Hypothalamus (tissue), 51 donors: ENCODE results near the gene VSIG10L.

Source experiments
- DNase-seq, 51 donors: peaks; one replicate each; lab custom pipeline; 2025; lab: John Stamatoyannopoulos, UW

Gene VSIG10L

DNA sequence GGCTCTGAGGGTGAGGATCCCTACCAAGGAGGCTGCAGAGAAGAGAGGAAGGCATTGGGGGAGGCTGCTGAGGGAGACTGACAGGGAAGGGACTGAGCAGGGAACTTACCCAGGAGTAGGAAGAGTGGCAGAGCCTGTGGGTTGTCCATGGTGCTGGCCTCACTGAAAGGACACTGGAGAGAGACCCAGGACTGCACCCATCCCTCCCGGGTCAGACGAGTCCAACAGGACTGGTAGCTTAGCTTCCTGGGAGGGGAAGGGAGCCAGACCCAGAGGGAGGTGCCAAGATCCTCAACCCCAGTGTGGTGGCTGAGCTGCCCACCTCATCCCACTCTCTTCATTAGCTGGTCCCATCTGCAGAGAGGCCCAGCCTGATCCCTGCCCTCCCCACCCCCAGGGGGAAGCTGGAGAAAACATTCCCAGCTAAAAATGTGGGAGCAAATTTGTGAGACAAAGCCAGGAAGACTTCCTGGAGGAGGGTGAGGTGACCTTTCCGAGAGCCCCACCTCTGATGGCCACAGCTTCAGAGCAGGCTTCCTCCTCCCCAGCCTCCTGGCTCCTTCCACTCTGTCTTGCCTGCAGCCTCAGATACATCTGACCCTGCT, at the start of gene VSIG10L:
Gene VSIG10L, minus strand, starts transcription at position 164 of the 605 bp plus-strand sequence. Its CDS starts 15 bp downstream, at position 149.
- DNase-seq = no peak

DNA sequence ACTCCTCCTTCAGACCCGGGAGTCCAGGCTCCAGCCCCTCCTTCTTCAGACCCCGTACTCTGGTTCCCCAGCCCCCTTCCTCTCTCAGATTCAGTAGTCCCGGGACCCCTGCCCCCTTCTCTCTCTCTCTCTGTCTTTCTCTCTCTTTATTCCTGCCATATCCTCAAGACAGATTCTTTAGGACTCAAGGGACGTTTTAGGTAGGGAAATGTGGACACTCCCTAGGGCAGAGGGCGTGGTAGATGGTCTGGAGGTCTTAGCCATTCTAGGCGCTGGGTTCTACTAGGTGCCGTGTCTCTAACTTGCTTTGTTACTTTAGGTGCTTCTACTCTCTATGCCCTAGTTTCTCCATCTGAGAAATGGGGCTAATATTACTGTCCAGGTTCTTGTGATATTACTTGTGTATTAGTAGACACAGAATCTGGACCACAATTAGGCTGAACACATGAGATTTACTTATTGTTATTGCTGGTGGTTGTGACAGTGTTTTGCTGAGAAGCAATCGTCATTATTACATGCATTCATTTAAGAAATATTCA, 49.2 kb upstream of the VSIG10L start:
- no peak for DNase-seq

DNA sequence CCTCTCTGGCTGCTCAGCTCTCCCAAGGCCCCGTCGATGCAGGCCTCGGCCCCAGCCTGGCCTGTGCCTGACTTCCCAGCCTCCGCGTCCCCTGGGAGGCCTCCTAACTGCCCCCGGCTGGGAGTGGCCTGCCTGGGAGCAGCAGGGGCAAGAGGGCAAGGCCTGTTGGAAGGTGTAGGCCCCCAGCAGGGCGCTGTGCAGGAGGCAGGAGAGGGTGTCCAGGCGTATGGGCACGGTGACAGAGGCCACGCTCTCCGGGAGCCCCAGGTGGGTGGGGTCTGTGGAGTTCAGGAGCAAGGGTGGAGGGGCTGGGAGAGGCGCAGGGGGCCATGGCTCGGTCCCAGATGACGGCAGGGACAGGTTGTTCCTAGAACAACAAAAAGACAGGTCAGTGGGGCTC, 47.2 kb upstream of the VSIG10L start:
- DNase-seq = no peak

DNA sequence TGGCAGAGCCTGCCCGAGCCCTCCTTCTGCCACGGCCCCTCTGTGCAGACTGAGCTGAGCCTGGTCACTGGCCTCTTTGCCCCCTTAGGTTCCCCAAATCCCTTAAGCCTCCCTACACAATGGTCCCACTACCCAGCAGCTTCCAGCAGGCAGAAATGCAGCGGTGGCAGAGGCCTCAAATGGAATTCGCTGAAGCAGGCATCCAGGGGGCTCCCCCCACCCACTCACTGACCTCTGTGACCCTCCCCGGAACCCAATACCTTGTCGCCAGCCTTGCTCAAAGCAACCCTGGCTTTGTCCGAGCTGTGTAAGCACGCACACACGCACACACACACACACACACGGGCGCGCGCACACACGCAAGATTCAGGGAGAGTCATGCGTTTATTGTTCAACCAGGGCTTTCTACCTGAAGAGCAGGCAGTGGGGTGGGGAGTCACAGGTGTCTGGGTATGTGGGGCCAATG, 46.0 kb upstream of the VSIG10L start, which contains the start of gene LIM2:
Gene LIM2, minus strand, starts transcription at position 51 of the 466 bp plus-strand sequence. CDS start 531 bp downstream, outside the sequence.
- DNase-seq = no peak

DNA sequence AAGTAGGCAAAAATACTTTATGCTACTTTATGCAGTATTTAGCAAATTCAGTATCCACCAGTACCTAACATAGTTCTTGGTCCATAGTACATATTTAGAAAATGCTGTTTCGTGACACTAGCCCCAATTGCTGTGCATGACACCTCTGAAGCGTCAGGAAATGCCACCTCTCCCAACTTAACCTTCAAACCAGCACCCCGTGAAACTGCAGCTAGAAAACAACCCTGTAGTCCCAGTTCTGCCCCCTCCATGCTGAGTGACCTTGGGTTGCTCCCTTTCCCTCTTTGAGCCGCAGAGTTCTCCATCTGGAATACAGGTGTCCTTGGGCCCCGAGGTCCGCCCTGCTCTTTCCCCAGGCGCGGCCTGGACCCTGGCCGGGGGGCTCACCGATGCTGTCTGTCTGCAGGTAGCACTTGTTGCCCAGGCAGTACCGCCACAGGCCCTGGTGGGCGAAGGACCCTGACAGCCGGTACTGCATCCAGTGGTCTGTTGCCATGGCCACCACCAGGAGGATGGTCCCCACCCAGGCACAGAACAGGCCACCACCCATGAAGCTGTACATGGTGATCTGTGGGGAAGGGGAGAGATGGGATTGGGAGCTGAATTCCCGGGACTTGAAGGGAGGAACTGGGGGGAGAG, 45.1 kb upstream of the VSIG10L start:
- DNase-seq = no peak

DNA sequence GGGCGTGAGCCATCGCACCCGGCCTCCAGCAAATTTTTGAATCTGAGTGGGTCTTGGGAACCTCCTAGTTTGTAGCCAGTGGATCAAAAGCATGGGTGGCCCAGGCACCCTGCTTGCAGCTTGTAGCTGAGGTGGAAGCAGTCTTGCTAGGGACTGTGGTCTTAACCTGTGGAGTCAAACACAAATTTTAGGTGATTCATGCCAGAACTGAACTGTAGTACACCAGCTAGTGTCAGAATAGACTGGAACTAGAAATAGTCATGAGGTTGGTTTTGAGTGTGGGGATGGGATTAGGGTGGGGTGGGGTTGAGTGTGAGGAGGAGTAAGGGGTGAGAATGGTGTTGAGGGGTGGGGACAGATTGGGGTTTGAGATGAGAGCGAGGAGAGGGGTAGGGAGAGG, 40.1 kb upstream of the VSIG10L start:
- DNase-seq = no peak

DNA sequence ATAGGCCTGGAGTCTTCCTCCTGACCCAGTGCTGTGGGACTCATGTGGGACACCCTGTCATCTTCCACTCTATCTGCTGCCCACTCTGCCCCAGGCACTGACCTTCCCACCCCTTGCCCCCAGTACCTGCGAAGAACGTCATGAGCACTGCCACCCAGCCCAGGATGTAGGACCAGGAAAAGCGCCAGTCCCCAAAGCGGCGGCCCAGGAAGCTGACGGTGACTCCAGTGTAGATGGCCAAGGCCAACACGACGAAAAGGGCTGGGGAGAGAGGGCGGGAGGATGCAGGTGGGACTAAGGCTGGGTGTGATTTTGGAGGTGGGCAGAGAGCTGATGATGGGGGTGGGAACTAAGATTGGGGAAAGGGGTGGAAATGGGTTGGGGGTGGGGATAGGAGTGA, 38.4 kb upstream of the VSIG10L start:
- DNase-seq = no peak

DNA sequence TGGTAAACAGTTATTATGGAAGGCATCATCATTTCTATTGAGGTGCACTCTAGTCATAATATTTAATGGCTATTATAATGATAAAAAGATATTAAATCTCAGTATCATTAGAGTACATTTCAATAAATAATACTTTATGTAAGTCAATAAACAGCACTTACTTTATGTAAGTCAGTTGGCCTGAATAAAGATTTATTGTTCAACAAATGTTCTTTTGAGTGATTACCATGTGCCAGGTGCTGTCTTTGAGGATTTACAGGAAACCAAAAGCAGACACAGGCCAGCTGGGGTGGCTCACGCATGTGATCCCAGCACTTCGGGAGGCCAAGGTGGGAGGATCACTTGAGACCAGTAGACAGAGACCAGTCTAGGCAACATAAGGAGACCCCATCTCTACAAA, 35.5 kb upstream of the VSIG10L start:
- DNase-seq = no peak

DNA sequence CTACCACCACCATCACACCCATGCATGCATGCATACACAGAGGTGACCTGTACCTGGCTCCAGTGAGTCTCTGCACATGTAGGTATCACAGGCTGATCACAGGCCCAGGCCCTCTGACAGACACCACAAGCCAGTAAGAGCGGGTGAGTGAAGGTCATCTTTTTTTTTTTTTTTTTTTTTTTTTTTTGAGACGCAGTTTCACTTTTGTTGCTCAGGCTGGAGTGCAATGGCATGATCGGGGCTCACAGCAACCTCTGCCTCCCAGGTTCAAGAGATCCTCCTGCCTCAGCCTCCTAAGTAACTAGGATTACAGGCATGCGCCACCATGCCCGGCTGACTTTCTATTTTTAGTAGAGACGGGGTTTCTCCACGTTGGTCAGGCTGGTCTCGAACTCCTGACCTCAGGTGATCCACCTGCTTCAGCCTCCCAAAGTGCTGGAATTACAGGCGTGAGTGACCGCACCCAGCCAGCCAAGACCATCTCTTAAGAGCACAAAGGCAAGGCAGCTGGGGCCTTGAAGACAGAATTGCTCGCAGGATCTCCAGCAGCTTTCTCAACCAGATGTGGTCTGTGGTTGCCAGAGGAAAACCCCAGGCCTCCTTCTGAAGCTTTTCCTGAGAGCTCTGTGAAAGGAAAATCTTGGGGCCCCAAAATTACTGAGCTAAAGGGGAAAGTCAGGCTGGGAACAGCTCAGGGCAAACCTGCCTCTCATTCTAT, 33.7 kb upstream of the VSIG10L start:
- no peak for DNase-seq

DNA sequence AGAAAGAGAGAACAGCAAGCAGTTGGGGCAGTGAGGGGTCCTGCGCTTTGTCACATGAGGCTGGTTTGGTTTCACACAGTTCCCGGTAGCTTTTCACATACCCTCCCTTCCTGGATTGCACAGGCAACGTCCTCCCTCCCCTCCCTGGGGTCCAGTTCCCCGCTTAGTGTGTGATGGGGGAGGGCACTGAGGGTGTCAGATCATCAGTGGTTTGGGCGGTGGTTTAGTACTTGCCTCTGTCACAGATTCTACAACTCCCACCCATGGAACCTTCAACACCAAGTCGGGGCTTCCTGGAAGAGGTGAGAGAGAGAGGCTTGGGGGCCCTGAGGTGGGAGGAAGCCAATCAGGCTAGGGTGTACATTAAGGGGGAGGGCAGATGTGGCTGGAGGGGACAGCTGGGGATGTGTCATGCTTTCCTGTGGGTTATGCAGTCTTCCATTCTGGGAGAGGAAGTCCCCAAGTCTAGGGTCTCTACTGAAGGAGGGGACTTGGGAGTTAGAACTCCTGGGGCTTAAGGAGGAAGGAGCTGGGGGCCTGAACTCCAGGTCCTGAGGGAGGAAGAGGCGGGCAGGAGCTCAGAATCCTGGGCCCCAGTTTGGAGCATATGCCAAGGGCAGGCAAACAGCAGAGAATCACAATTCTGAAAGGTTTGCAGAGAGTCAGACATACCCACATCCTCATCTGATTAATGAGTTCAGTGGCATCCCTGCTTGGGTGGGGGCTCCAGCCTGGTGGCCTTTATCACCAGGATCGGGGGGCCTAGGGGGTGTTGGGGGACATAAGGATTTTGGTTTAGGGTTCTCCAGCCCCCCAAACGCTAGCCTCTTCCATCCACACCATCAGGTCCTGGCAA, 30.9 kb upstream of the VSIG10L start, which contains the start of gene NKG7:
Gene NKG7, minus strand, starts transcription at position 6 of the 856 bp plus-strand sequence. CDS start 119 bp downstream, outside the sequence.
- DNase-seq = peak in 1 of 51 donors; percentile 2

DNA sequence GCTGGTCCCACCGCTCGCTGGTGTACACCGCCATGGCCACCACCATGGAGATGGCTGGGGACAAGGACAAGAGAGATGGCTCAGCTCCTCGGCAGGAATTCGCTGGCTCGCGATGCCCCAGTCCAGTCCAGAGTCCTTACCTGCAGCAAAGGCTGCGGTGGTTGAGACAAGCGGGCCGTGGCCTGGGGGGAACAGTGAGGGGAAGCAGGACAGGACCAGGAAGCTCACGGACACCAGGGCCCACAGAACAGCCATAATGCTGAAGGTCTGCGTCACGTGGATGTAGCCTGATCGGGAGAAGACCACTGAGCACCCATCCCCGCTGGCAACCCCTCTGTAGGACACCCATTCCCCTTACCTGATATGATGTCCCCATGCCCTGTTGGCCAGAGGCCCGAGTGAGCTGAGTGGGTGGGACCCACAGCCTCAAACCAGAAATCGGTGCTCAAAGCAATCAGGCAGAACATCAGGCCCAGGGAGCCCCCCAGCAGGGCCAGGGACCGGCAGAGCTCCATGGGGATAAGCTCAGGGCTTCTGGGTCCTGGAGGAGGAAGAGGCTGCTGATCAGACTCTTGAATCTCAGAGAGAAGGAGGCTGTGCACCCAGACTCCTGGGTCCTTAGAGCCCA, 30.2 kb upstream of the VSIG10L start:
- peak in 1 of 51 donors; percentile 96 for DNase-seq

DNA sequence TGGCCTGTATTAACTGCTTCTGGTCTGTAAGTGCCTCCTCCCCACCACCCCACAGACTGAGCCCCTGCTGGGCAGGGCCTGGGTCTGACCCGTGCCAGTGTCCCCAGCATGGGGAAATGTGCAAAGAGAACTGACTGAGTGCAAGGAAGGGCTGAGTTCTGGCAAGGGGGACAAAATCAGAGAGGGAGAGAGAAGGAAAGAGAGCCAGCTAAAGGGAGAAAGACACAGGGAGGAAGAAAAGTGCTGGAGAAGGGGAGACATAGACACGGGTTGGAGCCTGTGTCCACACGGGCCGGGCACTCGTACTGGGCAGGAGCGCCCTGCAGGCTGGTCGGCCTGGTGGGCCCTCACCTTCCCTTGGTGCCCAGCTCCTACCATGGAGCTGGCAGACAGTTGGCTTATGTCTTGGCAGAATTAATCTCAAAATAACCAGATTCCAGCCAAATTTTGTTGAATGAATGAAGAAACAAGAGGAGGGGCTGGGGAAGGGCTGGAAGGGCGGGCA, 29.3 kb upstream of the VSIG10L start:
- no peak for DNase-seq

DNA sequence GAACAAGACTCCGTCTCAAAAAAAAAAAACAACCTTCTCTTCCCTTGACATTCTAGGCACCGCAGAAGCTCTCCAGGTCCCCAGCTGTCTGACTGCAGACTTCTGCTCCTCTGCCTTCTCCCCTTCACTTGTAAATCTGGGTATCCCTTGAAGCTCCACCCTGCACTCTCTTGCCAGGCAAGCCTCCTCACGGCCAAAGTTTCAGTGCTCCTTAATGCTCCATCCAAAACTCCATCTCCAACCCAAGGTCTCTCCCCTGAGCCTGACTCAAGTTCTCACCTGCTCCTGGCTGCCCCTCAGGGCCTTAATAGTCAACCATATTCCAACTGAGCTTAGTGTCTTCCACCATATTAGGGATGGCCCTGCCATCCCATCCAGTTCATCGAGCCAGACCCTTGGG, 28.3 kb upstream of the VSIG10L start:
- DNase-seq = no peak

DNA sequence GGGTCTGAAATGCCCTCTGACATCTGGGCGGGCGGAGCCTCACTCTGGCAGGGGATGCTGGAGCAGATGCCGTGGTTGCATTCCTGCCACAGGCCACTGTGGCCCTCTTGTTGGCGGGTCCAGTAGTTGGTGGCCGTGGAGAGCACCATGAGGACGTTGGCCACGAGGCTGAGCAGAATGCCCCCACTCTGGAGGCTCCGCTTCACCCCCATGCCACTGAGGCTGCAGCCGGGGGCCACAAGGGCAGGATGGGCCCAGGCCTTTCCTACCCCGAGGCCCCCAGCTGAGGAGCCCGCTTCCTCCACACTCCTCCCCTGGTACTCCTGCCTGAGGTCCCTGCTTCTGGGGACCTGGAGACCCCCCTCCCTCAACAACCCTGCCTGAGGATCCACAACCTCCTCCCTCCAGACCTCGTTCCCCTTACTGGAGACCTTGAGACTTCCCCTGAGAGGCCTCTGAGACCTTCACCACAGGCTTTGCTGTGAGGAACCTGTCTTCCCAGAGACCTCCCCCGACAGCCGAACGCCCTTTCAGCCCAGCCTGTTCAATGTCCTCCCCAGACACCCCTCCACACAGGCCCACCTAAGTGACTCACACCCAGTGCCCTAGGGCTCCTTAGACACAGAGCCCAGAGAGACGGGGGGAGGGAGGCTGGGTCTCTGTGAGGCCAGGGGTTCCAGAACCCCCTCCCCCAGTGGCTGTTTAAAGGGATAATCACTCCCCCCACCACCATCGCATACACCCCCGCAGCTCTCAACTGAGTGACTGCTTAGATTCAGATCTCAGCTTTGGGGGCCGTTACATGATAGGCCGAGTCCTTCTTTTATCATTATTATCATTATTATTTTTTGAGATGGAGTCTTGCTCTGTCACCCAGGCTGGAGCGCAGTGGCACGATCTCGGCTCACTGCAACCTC, 26.7 kb upstream of the VSIG10L start, which contains the start of gene CLDND2:
Gene CLDND2, minus strand, starts transcription at position 638 of the 917 bp plus-strand sequence. Its CDS starts 426 bp downstream, at position 212.
- peak in 7 of 51 donors; percentile 43 to 71 (median 58) for DNase-seq

DNA sequence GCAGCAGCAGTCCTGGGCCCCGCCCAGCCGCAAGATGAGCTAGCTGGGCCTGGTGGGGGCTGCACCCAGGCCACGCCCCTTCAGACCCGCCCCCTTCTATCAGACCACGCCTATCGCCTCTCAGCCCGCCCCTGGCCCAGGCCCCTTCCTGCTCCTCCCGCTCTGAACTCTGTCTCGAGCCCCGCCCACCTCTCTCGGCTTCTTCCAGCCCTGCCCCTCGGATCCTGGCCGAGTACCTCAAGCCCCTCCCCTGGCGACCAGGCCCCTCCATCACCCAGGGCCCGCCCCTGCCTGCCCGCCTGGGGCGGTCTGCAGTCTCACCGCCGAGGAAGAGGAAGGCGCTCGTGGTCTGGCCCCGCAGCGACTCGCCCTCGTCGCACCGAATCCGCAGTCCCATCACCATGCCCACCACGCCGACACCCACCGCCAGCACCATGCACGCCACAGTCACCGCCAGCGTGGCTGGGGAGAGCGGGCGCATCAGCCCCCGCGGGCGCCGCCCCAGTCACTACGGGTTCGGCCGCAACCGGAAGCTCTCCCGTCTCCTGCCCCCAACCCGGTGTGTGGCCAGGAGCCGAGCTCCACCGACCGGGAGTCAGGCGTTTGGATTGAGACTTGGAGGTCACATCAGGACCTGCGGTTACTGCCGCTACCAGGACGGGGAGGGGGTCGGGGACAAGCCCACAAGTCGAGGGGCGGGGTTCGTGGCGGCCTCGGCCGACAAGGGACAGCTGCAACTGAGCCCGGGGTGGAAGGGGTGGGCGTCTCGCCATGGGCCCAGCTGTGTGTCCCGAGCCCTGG, 25.8 kb upstream of the VSIG10L start:
- peak; percentile 56 to 100 (median 97) for DNase-seq

DNA sequence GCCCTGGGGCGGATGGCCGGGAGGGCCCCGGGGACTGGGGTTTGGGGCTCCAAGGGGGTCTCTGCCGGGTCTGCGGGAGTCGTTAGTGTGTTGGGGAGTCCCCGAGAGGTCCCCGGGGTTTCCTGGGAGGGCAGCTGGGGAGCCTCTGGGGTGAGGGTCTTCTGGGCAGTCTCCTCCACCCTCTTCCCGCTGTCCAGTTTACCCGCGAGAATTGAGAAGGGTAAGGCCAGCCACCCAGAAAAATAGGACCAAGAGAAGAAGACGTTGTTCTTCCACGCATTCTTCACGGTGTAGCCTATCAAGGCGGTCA, 25.3 kb upstream of the VSIG10L start:
- peak in 4 of 51 donors; percentile 44 to 60 (median 50) for DNase-seq

DNA sequence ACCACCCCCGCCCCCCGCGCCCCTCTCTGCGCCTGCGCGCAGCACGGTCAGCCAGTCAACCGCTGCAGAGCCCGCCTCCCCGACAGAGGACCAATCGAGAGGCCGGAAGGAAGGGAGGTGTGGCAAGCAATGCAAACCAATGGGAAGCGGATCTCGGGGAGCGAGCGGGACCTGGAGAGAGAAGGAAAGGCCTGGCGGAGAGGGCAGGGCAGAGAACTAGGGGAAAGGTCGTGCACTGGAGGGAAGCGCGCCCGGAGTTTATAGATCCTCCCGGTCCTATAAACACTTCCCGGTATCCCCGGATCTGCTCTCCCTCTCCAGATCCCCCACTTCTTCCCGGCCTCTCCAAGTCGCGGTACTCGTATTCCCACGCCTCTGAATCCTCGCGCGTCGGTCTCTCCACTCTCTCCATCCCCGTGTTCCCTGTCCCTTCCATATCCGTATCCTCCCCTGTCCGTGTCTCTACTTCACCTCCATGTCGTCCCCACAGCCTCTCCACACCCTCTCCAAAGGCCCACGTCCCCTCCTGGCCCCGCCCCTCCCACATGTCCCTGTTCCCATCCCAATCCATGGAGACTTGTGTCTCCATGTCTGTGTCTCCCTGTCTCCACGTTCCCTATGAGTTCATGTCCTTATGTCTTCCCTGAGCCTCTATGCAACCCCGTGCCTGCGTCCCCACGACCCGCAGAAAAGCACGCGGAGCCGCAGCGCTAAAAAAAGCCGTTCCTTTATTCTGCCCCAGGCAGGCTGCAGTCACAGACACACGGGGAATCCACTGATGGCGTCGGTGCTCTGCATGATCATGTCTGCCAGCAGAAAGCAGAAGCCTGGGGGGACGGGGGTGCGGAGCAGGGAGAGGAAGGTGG, 24.7 kb upstream of the VSIG10L start:
- peak; percentile 63 to 99 (median 96) for DNase-seq
